SK-N-DZ (cell line): ENCODE data around the gene KRTAP10-2.
"Not testable (repeated sequence)": the region's sequence is repeated elsewhere in the genome, so short reads cannot be mapped to it uniquely, and the experiment has no call there.

ENCODE experiments used
- DNase-seq: peaks from one replicate; pipeline ENCODE4 v3.0.0-alpha.2; 2015; ENCODE audit warnings: low spot score

The KRTAP10-2 gene

DNA sequence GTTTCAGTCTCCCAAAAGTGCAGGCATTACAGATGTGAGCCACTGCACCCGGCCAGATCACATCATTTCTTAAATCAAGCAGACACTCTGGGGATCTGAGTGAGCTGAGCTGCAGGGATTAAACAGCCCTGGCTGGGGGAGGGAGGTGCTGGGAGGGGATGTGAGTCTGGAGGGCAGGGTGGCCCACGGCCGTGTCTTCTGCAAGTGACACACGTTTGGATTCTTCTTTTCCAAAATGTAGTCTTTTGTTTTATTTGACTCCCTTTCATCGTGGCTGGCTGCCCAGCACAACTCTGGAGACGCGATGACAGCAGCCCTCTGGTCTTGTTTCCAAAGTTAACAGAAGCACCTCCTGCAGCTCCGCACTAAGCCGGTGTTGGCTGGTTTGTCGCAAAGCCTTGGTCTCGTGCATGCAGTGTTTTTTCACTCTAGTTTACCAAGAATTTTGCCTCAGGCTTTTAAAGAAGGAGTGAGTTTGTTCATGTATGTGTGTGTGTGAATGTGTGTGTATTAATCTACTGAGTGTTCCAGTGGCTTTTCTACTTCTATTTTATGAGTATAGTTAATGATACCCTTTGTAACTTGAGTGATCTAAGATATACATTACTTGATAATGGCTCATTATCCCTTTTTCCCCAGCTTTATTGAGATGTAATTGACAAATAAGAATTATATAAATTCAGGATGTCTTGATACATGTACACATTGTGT is 31.9 kb upstream of the KRTAP10-2 start:
- no peak for DNase-seq

GRCh38 chr21:44582055-44582454 is 30.8 kb upstream of the KRTAP10-2 start:
- no peak for DNase-seq

- DNase-seq = no peak
These were observed 29.9 kb upstream of the KRTAP10-2 start for GRCh38 chr21:44581158-44581557.

- not testable (repeated sequence) for DNase-seq
These were observed 29.0 kb upstream of the KRTAP10-2 start, which contains the start of gene KRTAP10-5 for GRCh38 chr21:44580231-44580821. Gene KRTAP10-5, minus strand, starts transcription at chr21:44580604. Its CDS starts 26 bp downstream, at chr21:44580578.

- DNase-seq = no peak
These were observed 28.5 kb upstream of the KRTAP10-2 start for GRCh38 chr21:44579833-44580144.

DNA sequence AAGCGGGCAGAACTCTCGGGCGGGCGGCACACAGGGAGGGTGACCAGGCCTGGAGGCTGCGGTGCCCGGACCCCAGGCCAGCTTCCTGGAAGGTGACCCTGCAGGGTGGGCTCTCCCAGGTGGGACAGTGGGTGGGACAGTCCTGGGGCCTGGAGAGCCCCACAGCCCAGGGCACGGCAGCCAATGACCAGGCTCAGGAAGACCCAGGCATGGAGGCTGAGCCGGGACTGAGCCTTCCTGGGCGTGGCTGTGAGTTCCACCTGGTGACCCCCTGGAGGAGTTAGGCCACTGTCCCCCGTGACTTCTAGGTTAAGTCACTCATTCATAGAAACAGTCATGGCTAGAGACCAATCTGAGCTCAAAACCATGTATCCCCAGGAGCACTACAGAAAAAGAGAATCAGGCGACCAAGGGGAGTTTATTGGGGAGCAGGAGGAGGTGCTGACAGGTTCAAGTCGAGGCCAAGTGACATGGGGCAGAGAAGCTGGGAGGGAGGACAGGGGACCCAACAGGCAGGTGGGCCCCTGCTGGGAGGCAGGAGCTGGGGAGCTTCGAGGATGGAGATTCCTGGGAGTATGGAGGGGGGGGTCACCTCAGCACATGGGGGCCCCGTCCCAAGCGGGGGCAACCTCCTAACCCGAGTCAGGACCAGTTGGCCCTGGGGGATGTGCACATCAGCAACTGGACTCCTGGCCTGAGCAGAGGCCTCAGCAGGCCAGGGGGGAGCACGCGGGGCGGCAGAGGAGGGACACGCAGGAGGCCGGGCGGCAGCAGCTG is 27.9 kb upstream of the KRTAP10-2 start:
- DNase-seq = no peak

DNA sequence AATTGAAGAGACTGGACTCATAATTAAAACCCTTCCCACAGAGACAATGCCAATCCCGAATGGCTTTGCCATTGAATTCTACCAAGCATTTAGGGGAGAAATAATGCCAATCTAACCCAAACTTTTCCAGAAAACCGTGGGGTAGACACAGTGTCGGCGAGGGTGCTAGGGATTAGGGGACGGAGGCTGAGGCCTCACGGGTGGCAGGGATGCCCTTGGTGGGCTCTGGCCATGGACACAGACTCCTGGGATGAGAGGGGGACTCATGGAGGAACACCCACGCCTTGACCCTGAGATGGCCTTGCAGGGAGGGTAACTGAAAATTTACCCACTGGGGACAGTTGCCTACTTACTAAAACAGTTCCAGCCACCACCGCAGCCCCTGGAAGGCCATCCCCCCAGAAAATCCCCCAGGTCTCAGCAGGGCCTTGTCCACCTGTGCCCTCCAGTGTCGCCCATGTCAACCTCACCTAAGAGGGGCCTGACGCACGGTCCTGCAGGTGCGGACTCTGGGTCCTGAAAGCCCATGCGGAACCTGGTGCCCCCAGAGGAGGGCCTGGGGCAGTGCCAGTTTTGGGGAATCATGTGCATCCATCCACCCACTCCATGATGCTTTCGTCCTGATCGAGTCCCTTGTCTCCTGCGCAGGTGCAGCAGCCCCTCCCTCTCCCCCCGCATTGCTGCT is 27.2 kb upstream of the KRTAP10-2 start:
- no peak for DNase-seq

GRCh38 chr21:44576025-44576420 is 24.7 kb upstream of the KRTAP10-2 start:
- no peak for DNase-seq

- no peak for DNase-seq
These were observed 24.2 kb upstream of the KRTAP10-2 start for GRCh38 chr21:44575307-44576024.

DNA sequence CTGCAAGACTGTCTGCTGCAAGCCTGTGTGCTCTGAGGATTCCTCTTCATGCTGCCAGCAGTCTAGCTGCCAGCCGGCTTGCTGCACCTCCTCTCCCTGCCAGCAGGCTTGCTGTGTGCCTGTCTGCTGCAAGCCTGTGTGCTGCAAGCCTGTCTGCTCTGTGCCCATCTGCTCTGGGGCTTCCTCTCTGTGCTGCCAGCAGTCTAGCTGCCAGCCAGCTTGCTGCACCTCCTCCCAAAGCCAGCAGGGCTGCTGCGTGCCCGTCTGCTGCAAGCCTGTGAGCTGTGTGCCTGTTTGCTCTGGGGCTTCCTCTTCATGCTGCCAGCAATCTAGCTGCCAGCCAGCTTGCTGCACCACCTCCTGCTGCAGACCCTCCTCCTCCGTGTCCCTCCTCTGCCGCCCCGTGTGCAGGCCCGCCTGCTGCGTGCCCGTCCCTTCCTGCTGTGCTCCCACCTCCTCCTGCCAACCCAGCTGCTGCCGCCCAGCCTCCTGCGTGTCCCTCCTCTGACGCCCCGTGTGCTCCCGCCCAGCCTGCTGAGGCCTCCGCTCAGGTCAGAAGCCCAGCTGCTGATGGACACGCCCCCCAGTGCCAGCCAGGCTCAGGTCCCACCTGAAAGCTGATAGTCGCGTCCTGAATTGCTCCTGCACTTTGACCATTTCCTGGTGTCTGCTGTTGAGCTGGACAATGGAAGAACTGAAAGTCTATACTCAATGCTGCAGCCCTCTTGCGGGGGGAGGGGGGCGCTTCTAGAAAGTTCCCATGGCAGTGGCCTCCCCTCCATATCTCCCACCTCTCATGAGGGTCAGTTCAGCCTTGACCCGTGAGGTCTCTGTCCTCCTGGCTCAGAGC is 23.4 kb upstream of the KRTAP10-2 start:
- no peak for DNase-seq

- DNase-seq = not testable (repeated sequence)
These were observed 22.5 kb upstream of the KRTAP10-2 start, which contains the start of gene KRTAP10-4 for GRCh38 chr21:44573630-44574456. Gene KRTAP10-4, plus strand, starts transcription at chr21:44573729. Its CDS starts 30 bp downstream, at chr21:44573759.

GRCh38 chr21:44572959-44573583 is 21.8 kb upstream of the KRTAP10-2 start:
- DNase-seq = no peak

GRCh38 chr21:44571844-44572782 is 20.8 kb upstream of the KRTAP10-2 start:
- DNase-seq = no peak

DNA sequence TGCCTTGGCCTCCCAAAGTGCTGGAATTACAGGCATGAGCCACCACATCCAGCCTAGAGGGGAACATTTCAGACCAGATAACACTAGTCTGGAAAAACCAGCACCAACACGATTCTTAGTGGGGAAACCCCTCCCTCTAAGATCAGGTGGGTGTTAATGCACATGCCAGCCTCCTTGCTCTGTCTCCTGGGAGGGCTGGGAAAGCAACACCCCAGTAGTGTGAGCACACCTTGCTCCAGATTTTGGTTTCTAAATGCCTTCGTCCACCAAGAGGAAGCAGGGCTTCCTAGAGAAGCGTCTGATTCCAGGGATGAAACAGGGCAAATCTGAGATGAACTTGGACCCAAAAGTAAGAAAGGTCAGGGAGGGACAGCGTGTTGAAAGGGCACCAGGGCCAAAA is 20.0 kb upstream of the KRTAP10-2 start:
- no peak for DNase-seq

GRCh38 chr21:44569861-44570517 is 18.7 kb upstream of the KRTAP10-2 start:
- no peak for DNase-seq

DNA sequence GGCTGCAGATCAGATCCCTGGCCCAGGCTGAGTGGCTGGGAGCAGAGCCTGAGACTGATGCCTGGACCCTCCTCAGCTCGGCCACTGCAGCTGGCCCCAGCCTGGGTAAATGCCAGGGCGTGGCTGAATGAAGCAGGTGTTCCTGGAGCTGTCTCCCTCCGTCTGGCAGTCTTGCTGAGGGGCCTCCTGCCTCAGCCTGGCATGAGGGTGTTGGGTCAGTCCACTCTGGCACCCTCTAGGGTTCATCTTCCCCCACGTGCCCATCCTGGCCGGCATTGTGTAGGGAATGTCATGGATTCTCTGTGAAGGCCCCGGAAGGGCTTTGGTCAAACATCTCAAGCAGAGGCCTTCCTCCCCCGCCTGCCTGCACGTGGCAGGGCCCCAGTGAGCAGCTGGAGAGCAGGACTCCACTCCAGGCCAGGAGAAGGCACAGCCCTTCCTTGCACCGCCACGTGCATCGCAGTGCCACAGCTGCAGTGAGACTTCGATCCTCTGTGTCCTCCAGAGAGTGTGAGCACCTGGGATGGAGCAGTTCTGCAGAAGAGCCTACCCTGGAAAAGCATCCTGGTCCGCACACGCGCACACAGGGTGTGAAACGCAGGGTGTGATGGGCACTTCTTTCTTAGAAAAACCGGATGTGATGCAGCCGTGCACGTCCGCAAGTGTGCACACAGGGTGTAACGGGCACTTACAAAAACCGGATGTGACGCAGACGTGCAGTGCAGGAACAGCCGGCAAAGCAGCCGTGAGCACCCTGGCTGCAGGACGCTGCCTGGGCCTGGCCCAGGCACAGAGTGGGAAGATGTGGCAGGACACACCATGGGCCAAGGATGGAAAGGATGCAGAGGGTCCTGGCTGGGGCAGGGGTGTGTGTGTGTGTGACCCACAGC is 17.6 kb upstream of the KRTAP10-2 start:
- DNase-seq = no peak
